ENCODE results near the gene CRB2.

DNA sequence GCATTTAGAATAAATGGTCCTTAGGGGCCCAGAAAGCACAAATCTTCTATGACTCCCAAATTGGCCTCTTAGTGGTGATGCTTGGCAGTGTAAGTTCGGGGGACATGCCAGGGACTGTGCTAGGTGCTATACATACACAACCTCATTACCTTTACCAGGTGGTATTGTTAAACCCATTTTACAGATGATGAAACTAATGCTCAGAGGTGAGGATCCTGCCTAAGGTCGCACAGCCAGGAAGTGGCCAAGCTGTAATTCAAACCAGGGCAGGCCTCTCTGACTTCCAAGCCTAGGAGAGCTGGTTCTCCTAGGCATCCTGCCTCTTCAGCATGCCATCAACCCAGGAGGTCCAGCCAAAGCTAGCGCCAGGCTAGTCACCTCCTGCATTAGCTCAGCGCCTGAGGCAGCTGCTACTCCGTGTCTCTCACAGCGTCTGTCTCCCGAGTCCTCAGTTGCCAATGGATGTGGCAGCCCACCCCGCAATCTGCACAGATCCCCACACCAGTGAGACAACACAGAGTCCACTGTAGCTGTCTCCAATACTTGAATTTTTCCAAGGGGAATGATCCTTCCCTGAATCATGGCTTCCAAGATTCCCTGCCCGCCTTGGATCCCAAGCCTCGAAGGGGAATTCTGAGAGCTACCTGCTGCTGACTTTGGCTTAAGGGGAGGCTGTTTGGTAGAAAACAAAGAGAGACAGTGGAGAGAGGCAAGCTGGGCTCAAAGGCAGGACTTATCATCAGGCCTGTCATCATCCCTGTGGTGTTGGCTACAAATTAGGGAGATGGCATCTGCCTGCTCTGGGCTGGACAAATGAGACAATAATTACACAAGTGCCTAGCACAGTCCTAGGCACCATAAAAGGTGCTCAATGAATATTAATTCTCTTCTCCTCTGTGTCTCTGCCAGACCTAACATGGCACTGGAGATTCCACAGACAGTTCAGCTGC is 52.6 kb downstream of the CRB2 start:
- TF ChIP-seq, protein P1, sequence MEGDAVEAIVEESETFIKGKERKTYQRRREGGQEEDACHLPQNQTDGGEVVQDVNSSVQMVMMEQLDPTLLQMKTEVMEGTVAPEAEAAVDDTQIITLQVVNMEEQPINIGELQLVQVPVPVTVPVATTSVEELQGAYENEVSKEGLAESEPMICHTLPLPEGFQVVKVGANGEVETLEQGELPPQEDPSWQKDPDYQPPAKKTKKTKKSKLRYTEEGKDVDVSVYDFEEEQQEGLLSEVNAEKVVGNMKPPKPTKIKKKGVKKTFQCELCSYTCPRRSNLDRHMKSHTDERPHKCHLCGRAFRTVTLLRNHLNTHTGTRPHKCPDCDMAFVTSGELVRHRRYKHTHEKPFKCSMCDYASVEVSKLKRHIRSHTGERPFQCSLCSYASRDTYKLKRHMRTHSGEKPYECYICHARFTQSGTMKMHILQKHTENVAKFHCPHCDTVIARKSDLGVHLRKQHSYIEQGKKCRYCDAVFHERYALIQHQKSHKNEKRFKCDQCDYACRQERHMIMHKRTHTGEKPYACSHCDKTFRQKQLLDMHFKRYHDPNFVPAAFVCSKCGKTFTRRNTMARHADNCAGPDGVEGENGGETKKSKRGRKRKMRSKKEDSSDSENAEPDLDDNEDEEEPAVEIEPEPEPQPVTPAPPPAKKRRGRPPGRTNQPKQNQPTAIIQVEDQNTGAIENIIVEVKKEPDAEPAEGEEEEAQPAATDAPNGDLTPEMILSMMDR (IDR thresholded peaks at IDR 0.05) = no peak
- TF ChIP-seq POLR2A (IDR thresholded peaks at IDR 0.05) (no peak), POLR2AphosphoS5 (IDR thresholded peaks at IDR 0.05; ENCODE audit: insufficient read depth in 1 of 2, low read depth in 1 of 2) (no peak)
